Neural cell (in vitro differentiated cells): ENCODE measurements around the gene ARPC5. TPM values are rescaled to one million over a fixed set of nuclear protein-coding genes. Genes with fewer than 3 reads are reported as not detected.

ENCODE experiments used
- H2AFZ ChIP-seq: fragments of 200-600, 300-800 bp; sonication (generic), shearing (Covaris generic); 2 replicates; pipeline ENCODE4 v1.6.0; 2014; ENCODE audit warnings: low read depth, mild to moderate bottlenecking, antibody characterized with exemption, low read length, moderate library complexity
- H3F3A ChIP-seq: fragments of 200-600 bp; shearing (Covaris generic); 2 replicates; pipeline ENCODE4 v1.6.1; 2016; ENCODE audit warnings: mild to moderate bottlenecking, moderate library complexity, mixed read lengths, antibody characterized with exemption, low read length; ENCODE audit not compliant: insufficient read depth, poor library complexity, severe bottlenecking
- H3K27ac ChIP-seq: fragments of 200-600, 300-800 bp; sonication (generic), shearing (Covaris generic); 2 replicates; pipeline ENCODE4 v1.5.1; 2014; ENCODE audit warnings: mild to moderate bottlenecking, low read length, moderate library complexity
- H3K27me3 ChIP-seq: fragments of 300-800, 200-600 bp; sonication (generic), shearing (Covaris generic); 2 replicates; pipeline ENCODE4 v1.6.0; 2014; ENCODE audit warnings: mild to moderate bottlenecking, low read depth, low read length, moderate library complexity; ENCODE audit not compliant: insufficient read depth
- H3K36me3 ChIP-seq: fragments of 300-800, 200-600 bp; sonication (generic), shearing (Covaris generic); 2 replicates; pipeline ENCODE4 v1.5.1; 2014; ENCODE audit warnings: mild to moderate bottlenecking, antibody characterized with exemption, low read length, moderate library complexity; ENCODE audit not compliant: insufficient read depth
- H3K4me2 ChIP-seq: fragments of 300-800, 200-600 bp; sonication (generic), shearing (Covaris generic); 2 replicates; pipeline ENCODE4 v1.6.0; 2014; ENCODE audit warnings: mild to moderate bottlenecking, low read length
- H3K4me3 ChIP-seq: fragments of 300-800, 200-600 bp; sonication (generic), shearing (Covaris generic); 2 replicates; pipeline ENCODE4 v1.5.1; 2014; ENCODE audit warnings: mild to moderate bottlenecking, low read length, moderate library complexity
- H3K79me2 ChIP-seq: fragments of 200-600 bp; shearing (Covaris generic); replicated peaks from 2 replicates; pipeline ENCODE4 v1.6.0; 2014; ENCODE audit warnings: mild to moderate bottlenecking, low read length, moderate library complexity; ENCODE audit not compliant: insufficient read depth
- H3K9ac ChIP-seq: fragments of 300-800, 200-600 bp; sonication (generic), shearing (Covaris generic); 2 replicates; pipeline ENCODE4 v1.6.1; 2016; ENCODE audit warnings: mild to moderate bottlenecking, low read length, mixed read lengths
- H3K9me2 ChIP-seq: fragments of 200-600 bp; shearing (Covaris generic); 2 replicates; pipeline ENCODE4 v1.6.1; 2016; ENCODE audit warnings: mild to moderate bottlenecking, low read length, mixed read lengths; ENCODE audit not compliant: insufficient read depth
- H3K9me3 ChIP-seq: fragments of 200-600, 300-800 bp; sonication (generic), shearing (Covaris generic); 2 replicates; pipeline ENCODE4 v1.6.1; 2016; ENCODE audit warnings: mild to moderate bottlenecking, mixed run types, low read length, moderate library complexity, mixed read lengths
- H4K20me1 ChIP-seq: fragments of 200-600 bp; shearing (Covaris generic); 2 replicates; pipeline ENCODE4 v1.6.1; 2016; ENCODE audit warnings: mild to moderate bottlenecking, mixed run types; ENCODE audit not compliant: insufficient read depth
- CTCF ChIP-seq: fragments of 450-650 bp; IDR thresholded peaks from 2 replicates; pipeline ENCODE4 v1.5.1; 2014; ENCODE audit warnings: antibody characterized with exemption, mild to moderate bottlenecking, moderate library complexity; ENCODE audit not compliant: poor library complexity, severe bottlenecking
- EP300 ChIP-seq: fragments of 450-650 bp; conservative IDR thresholded peaks from 2 replicates; pipeline ENCODE4 v1.6.1; 2014; ENCODE audit warnings: antibody characterized with exemption, mild to moderate bottlenecking, moderate library complexity; ENCODE audit not compliant: poor library complexity, severe bottlenecking
- EZH2 ChIP-seq: fragments of 200-600, 300-800 bp; shearing (Covaris generic), sonication (generic); IDR thresholded peaks from 2 replicates; pipeline ENCODE4 v1.6.1; 2014; ENCODE audit warnings: antibody characterized with exemption, low read length, borderline replicate concordance, mild to moderate bottlenecking; ENCODE audit not compliant: insufficient read depth, poor library complexity, severe bottlenecking
- MXI1 ChIP-seq: fragments of 450-650 bp; conservative IDR thresholded peaks from 2 replicates; pipeline ENCODE4 v1.6.1; 2014; ENCODE audit warnings: antibody characterized with exemption, mild to moderate bottlenecking; ENCODE audit not compliant: poor library complexity, severe bottlenecking
- POLR2AphosphoS5 ChIP-seq: IDR thresholded peaks from 2 replicates; pipeline ENCODE4 v1.6.1; 2012
- RAD21 ChIP-seq: fragments of 450-650 bp; conservative IDR thresholded peaks from 2 replicates; pipeline ENCODE4 v1.6.1; 2014; ENCODE audit warnings: antibody characterized with exemption, mild to moderate bottlenecking, moderate library complexity
- REST ChIP-seq: IDR thresholded peaks from 2 replicates; pipeline ENCODE4 v1.6.1; 2012; ENCODE audit warnings: borderline replicate concordance
- SMC3 ChIP-seq: fragments of 450-650 bp; conservative IDR thresholded peaks from 2 replicates; pipeline ENCODE4 v1.6.1; 2014; ENCODE audit warnings: antibody characterized with exemption, mild to moderate bottlenecking, moderate library complexity; ENCODE audit not compliant: poor library complexity
- TAF1 ChIP-seq: IDR thresholded peaks from 2 replicates; pipeline ENCODE4 v1.6.1; 2012; ENCODE audit warnings: low read depth
- polyA plus RNA-seq: library from polyadenylated mRNA; depleted of rRNA; stranded (reverse); fragments of >200 nt; gene quantifications from 2 replicates; pipeline ENCODE4 v1.2.3, GENCODE V29; 2014

ARPC5 gene
- polyA plus RNA-seq, 1 donor from 2014 or later, result 197 TPM

- Histone ChIP-seq H3K27me3 (no peaks in the 10 kb centered on the region), H3K9ac (no peak overlapping the region), H3K9me3 (no peaks in the 10 kb centered on the region), H3K27ac (no peak overlapping the region), H3K9me2 (no peaks in the 10 kb centered on the region), H4K20me1 (no peaks in the 10 kb centered on the region), H2AFZ (no peak overlapping the region), H3K36me3 (no peaks in the 10 kb centered on the region), H3K4me3 (no peak overlapping the region), H3K4me2 (no peak overlapping the region), H3F3A (no peaks in the 10 kb centered on the region), H3K79me2 (no peaks in the 10 kb centered on the region)
- TF ChIP-seq EZH2, result no peak
- no peak for TF ChIP-seq MXI1
- TF ChIP-seq TAF1, result no peak
- TF ChIP-seq RAD21, result no peak
- no peak for TF ChIP-seq REST
- no peak for TF ChIP-seq CTCF
- no peak for TF ChIP-seq EP300
- TF ChIP-seq POLR2AphosphoS5, result no peak
- no peak for TF ChIP-seq SMC3
Observed at GRCh38 chr1:183596500-183596899, 39.1 kb downstream of the ARPC5 start.

GRCh38 chr1:183595537-183595936 is 40.0 kb downstream of the ARPC5 start:
- no peaks in the 10 kb centered on the region for H3F3A ChIP-seq
- H3K9ac ChIP-seq, result no peak overlapping the region
- H3K27me3 ChIP-seq, result no peaks in the 10 kb centered on the region
- TF ChIP-seq EZH2, result no peak
- no peak for TF ChIP-seq REST
- no peak for TF ChIP-seq POLR2AphosphoS5
- TF ChIP-seq CTCF, result no peak
- no peak for TF ChIP-seq RAD21
- no peak for TF ChIP-seq TAF1
- no peak for TF ChIP-seq MXI1
- no peak for TF ChIP-seq EP300
- H3K27ac ChIP-seq, result no peak overlapping the region
- H3K4me3 ChIP-seq, result no peak overlapping the region
- H3K9me2 ChIP-seq, result no peaks in the 10 kb centered on the region
- H3K9me3 ChIP-seq, result no peaks in the 10 kb centered on the region
- H3K36me3 ChIP-seq, result no peaks in the 10 kb centered on the region
- no peak overlapping the region for H2AFZ ChIP-seq
- no peaks in the 10 kb centered on the region for H3K79me2 ChIP-seq
- H3K4me2 ChIP-seq, result no peak overlapping the region
- H4K20me1 ChIP-seq, result no peaks in the 10 kb centered on the region
